Body of pancreas (tissue), 4 donors: ENCODE results near the gene EML3.
"Not testable (repeated sequence)": the region's sequence is repeated elsewhere in the genome, so short reads cannot be mapped to it uniquely, and the experiment has no call there.

Experiments used
- POLR2A ChIP-seq, 3 donors: fragments of 450-650 bp; IDR thresholded peaks; one replicate each; pipeline ENCODE4 v1.6.1; 2016; ENCODE audit warnings: antibody characterized with exemption in 3 of 3, mild to moderate bottlenecking in 2 of 3
- TF ChIP-seq, protein P1 (sequence below), 7 experiments: fragments of 450-650 bp in 4 of 7; fragments of 200-600 bp in 3 of 7; sonication (generic) in 3 of 7; IDR thresholded peaks; one replicate each; pipeline ENCODE4 v1.5.1; 2016 to 2019; ENCODE audit warnings: antibody characterized with exemption in 7 of 7

DNA sequence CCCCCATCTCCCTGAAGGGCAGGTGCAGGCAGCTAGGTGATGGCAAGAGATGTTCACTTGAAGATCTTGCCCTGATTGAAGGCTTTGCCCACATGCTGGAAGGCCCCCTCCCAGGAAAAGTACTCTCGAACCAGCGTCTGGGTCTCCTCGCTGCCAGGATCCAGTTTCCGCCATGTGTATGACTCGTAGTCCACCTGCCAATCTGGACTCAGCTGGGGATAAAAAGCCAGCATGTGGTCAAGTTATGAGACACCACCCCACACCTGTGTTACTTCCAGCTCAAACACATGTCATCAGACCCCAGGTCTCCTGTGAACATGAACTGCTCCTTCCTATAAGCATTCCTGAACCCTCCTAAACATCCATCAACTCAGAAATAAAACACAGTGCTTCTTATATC, 52.9 kb downstream of the EML3 start:
- TF ChIP-seq, protein P1, sequence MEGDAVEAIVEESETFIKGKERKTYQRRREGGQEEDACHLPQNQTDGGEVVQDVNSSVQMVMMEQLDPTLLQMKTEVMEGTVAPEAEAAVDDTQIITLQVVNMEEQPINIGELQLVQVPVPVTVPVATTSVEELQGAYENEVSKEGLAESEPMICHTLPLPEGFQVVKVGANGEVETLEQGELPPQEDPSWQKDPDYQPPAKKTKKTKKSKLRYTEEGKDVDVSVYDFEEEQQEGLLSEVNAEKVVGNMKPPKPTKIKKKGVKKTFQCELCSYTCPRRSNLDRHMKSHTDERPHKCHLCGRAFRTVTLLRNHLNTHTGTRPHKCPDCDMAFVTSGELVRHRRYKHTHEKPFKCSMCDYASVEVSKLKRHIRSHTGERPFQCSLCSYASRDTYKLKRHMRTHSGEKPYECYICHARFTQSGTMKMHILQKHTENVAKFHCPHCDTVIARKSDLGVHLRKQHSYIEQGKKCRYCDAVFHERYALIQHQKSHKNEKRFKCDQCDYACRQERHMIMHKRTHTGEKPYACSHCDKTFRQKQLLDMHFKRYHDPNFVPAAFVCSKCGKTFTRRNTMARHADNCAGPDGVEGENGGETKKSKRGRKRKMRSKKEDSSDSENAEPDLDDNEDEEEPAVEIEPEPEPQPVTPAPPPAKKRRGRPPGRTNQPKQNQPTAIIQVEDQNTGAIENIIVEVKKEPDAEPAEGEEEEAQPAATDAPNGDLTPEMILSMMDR (IDR thresholded peaks at IDR 0.05) = not testable (repeated sequence)
- TF ChIP-seq POLR2A (IDR thresholded peaks at IDR 0.05) = not testable (repeated sequence)
